Breast epithelium (tissue), 4 donors: ENCODE results near the gene AGAP1. TPM values are rescaled to one million over a fixed set of nuclear protein-coding genes. Genes with fewer than 3 reads are reported as not detected.

Source experiments
- DNase-seq, 2 donors: peaks; one replicate each; pipeline ENCODE4 v3.0.0-alpha.2; 2019; ENCODE audit warnings: low spot score in 2 of 2
- H3K27ac ChIP-seq, 2 donors: fragments of 200-600 bp; sonication (generic) in 1 of 2; one replicate each; pipeline ENCODE4 v1.5.1; 2016 to 2019; ENCODE audit warnings: mild to moderate bottlenecking in 1 of 2
- H3K27me3 ChIP-seq, 2 donors: fragments of 200-600 bp; sonication (generic) in 1 of 2; one replicate each; pipeline versions ENCODE4 v1.5.1 to v1.6.0; 2017 to 2019; ENCODE audit warnings: control low read depth in 1 of 2, mild to moderate bottlenecking in 1 of 2
- H3K36me3 ChIP-seq: fragments of 200-600 bp; one replicate; pipeline ENCODE4 v1.5.1; 2019
- H3K4me1 ChIP-seq, 2 donors: fragments of 200-600 bp; sonication (generic); one replicate each; pipeline ENCODE4 v1.5.1; 2016 to 2019; ENCODE audit warnings: control low read depth in 1 of 2
- H3K4me3 ChIP-seq, 3 donors: fragments of 200-600 bp; sonication (generic); 1 replicate in 2 of 3; 2 replicates in 1 of 3; pipeline ENCODE4 v1.5.1; 2016 to 2019; ENCODE audit warnings: mild to moderate bottlenecking in 3 of 3, moderate library complexity in 2 of 3
- H3K9me3 ChIP-seq, 2 donors: fragments of 200-600 bp; sonication (generic) in 1 of 2; one replicate each; pipeline ENCODE4 v1.5.1; 2016 to 2019; ENCODE audit warnings: control low read depth in 1 of 2
- POLR2A ChIP-seq: fragments of 450-650 bp; IDR thresholded peaks from one replicate; pipeline ENCODE4 v1.6.1; 2016; ENCODE audit warnings: antibody characterized with exemption, mild to moderate bottlenecking, moderate library complexity
- POLR2AphosphoS5 ChIP-seq, 3 donors: sonication (generic); formaldehyde crosslinking; IDR thresholded peaks; one replicate each; pipeline ENCODE4 v1.6.1; 2017; ENCODE audit warnings: antibody characterized with exemption in 3 of 3
- intact Hi-C: fragments of 100-400 bp; cut with DNase I; formaldehyde crosslinking; loops from one replicate; pipeline ENCODE4 v1.15.1; 2023; ENCODE audit warnings: low total_unique reads
- total RNA-seq, 3 donors: library from RNA; depleted of rRNA; stranded (reverse); fragments of >200 nt; gene quantifications; one replicate each; pipeline ENCODE4 v1.1.0, GENCODE V29; 2016
- TF ChIP-seq, protein P1 (sequence below), 3 donors: fragments of 450-650 bp; IDR thresholded peaks; one replicate each; pipeline ENCODE4 v1.5.1; 2016 to 2017; ENCODE audit warnings: antibody characterized with exemption in 3 of 3, mild to moderate bottlenecking in 3 of 3, moderate library complexity in 3 of 3

Gene AGAP1
- total RNA-seq, 3 donors from 2014 or later, result 19.7 to 27.1 (median 25.9) TPM

DNA sequence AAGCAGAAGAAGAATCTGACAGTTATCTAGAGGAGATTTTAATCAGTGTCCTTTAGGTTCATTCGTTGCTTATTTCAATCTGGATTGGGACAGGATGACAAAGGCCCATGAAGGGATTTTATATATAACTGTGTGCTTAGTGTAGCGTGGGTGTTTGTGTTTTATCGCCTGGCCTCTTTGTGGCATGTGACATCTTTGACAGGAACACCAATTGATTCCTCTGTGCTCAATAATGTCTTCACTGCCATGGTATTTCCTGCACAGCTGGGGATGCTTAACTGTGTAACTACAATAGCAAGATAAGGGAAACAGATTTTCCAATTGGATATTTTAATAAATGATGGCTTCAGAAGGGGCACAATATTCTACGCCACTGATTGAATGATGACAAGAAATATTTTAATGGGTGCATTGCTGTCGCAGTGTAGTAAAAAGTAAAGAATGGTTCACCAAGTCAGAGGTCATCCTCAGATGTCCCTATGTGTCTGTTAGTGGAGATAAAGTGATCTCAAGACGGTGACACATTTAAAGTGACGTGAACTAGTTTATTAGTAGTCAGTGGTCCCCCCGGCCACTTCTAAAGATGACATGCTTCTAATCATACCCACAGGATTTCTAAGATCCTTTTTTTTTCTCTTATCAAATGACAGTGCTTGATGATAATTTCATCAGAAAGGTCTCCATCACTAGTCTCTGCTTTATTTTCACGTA lies 160.4 kb downstream of the AGAP1 start:
- Histone ChIP-seq H3K36me3 (no peaks in the 10 kb centered on the region), H3K27ac (no peak overlapping the region), H3K27me3 (no peaks in the 10 kb centered on the region), H3K9me3 (no peaks in the 10 kb centered on the region), H3K4me1 (no peaks in the 10 kb centered on the region), H3K4me3 (no peak overlapping the region)
- no peak for DNase-seq
- TF ChIP-seq POLR2AphosphoS5 (IDR thresholded peaks at IDR 0.05) (no peak), POLR2A (no peak)
- TF ChIP-seq, protein P1, sequence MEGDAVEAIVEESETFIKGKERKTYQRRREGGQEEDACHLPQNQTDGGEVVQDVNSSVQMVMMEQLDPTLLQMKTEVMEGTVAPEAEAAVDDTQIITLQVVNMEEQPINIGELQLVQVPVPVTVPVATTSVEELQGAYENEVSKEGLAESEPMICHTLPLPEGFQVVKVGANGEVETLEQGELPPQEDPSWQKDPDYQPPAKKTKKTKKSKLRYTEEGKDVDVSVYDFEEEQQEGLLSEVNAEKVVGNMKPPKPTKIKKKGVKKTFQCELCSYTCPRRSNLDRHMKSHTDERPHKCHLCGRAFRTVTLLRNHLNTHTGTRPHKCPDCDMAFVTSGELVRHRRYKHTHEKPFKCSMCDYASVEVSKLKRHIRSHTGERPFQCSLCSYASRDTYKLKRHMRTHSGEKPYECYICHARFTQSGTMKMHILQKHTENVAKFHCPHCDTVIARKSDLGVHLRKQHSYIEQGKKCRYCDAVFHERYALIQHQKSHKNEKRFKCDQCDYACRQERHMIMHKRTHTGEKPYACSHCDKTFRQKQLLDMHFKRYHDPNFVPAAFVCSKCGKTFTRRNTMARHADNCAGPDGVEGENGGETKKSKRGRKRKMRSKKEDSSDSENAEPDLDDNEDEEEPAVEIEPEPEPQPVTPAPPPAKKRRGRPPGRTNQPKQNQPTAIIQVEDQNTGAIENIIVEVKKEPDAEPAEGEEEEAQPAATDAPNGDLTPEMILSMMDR (IDR thresholded peaks at IDR 0.05), result no peak
- intact Hi-C loops, result no loop called here

DNA sequence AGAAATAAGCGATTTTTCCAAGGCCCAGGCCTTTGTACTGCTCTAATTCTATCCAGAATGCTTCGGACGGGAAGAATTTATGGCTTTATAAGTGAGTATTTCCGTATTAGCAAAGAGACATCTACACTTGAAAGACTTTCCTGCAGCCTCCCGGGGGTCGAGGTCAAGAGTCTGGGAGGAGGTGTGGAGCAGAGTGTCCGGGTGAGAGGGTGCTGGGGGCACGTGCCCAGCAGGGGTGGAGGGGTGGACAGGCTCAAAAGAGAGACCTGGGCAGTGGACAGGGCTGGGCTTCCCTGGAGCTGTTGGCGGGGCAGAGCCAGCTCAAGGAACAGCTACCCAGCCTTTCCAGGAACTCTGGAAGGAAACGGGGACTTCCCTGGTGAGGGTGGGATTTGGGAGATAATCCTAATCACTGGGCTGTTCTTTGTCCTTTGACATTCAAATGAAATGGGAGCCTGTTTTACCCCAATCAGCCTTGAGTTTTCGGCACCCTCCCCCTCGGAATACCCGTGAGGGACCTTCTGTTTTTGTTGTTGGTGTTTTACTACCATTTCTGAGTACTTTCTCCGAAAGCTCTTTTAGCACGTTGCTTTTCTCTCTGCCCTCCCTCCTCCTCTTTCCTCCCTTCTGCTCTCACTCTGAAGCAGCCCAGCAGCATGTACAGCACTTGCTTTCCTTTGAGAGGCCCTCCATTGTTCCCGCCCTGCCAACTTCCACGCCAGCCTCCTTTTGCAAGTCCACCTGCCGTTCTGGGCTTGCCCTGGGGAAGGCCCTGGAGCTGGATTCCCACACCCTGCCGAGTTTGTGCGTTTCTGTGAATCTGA lies 164.7 kb downstream of the AGAP1 start:
- Histone ChIP-seq H3K4me3 (no peak overlapping the region), H3K36me3 (no peaks in the 10 kb centered on the region), H3K4me1 (no peaks in the 10 kb centered on the region), H3K27ac (peak overlapping the region in 1 of 2 donors; percentile 75), H3K27me3 (no peaks in the 10 kb centered on the region), H3K9me3 (no peaks in the 10 kb centered on the region)
- no peak for DNase-seq
- intact Hi-C loops, result no loop called here
- no peak for TF ChIP-seq POLR2A
- TF ChIP-seq, protein P1 (IDR thresholded peaks at IDR 0.05), result no peak
- no peak for TF ChIP-seq POLR2AphosphoS5 (IDR thresholded peaks at IDR 0.05)

DNA sequence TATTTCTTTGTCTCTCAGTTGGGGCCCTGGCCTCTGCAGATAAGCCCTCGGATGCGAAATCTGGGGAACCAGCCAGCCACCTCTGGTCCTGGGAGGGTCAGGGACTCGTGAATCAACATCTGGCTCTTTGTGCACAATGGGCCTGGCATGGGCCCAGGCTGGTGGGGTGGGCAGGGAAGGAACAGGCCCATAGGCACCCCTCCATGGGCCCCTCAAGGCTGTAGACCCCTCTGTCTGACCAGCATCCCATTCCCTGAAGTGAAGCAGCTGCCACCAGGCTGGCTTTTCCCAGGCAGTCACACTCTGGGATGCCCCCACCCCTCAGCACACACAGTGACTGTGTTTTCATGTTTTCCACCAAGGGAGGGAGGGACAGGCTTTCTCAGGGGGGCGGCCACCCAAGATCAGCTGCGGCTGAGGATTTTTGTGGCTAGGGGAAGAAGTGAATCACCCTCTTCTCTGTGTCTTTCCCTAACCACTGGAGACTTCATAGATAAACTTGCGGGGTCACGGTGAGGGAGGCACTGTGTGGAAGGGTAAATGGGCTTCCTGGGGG lies 166.0 kb downstream of the AGAP1 start:
- H3K36me3 ChIP-seq, result no peaks in the 10 kb centered on the region
- TF ChIP-seq, protein P1 (IDR thresholded peaks at IDR 0.05), result no peak
- TF ChIP-seq POLR2A (no peak), POLR2AphosphoS5 (IDR thresholded peaks at IDR 0.05) (no peak)
- intact Hi-C loops, result no loop called here
- peak overlapping the region; percentile 8 to 75 for H3K27ac ChIP-seq
- DNase-seq, result no peak
- H3K27me3 ChIP-seq, result no peaks in the 10 kb centered on the region
- H3K4me1 ChIP-seq, result no peaks in the 10 kb centered on the region
- H3K9me3 ChIP-seq, result no peaks in the 10 kb centered on the region
- H3K4me3 ChIP-seq, result no peak overlapping the region

DNA sequence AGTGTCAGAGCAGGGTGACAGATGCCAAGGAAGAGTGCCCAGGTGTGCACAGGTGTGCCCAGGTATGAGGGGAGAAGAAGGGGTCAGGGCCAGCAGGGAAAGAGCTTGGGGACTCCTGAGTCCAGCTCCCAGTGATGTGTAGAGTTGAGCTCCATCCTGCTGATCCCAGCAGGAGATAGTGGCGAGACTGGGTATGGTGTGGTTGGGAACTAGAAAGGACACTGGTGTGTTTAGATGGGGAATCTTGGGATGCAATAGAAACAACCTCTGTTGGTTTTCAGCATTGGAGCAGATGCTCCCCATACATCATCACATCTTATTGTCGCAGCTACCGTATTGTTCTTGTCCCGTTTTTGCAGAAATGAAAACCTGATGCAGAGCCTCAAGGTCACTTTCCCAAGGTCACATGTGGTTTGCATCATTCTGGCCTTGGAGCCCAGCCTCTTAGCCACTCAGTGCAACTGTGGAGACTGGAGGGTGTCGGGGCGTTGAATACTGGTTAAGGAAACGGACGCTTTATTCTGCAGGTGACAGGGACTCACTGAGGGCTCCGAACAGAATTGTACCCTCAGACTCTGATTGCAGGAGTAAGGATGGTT lies 166.7 kb downstream of the AGAP1 start:
- Histone ChIP-seq H3K27ac (peak overlapping the region; percentile 8 to 75), H3K4me3 (no peak overlapping the region), H3K4me1 (peaks cover 1 to 2% of the 10 kb centered on the region in 2 donors), H3K36me3 (no peaks in the 10 kb centered on the region), H3K9me3 (no peaks in the 10 kb centered on the region), H3K27me3 (no peaks in the 10 kb centered on the region)
- intact Hi-C loops, result no loop called here
- DNase-seq, result no peak
- no peak for TF ChIP-seq POLR2AphosphoS5 (IDR thresholded peaks at IDR 0.05)
- TF ChIP-seq, protein P1 (IDR thresholded peaks at IDR 0.05), result no peak
- no peak for TF ChIP-seq POLR2A
